ENCODE measurements around the gene TMEM14A. TPM values are rescaled to one million over a fixed set of nuclear protein-coding genes. Genes with fewer than 3 reads are reported as not detected.

Gene TMEM14A
- total RNA-seq, 1 experiment from 2014 or later = 45.6 TPM

DNA sequence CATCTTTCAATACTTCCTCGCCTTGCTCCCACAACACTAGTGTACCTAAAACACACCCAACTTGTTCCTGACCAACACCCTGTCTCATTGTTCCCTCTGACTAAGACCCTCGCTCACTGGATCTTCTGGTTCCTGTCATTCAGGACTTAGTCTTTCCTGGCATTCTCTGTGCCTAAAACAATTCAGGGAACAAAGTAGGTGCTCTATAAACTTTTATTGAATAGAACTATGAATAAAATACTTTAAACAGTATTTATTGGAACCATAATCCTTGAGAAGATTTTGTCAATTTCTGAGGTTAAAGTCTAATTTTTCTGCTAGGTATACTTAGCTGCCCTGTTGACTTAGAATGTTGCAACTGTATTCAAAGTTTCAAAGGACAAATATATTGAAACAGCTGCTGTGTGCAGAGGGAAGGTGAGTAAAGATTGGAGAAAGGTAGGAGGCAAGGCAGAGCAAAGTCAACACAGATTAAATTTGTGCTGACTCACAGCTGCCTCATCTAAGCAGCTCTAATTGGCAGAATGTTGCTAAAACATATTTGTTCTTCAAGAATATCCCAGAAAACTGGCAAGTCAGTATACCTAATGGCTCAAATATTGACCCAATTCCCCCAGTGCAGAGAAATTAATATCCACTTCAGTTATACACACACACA is 54.8 kb downstream of the TMEM14A start:
- no TSS peak for BruUV-seq (replicated peaks)
- no peak overlapping the region for H3K27ac ChIP-seq (ENCODE audit: low read length)
- in situ Hi-C loops (cut with HindIII; ENCODE audit: low pct_unique_long_range_greater_than_20kb, low sequenced_read_pairs) = no loop called here
- DNase-seq (ENCODE audit: low read depth, low spot score) (no peak), ATAC-seq (0 out of 2 replicates have a peak, but pooled peaks have one; percentile 27)
- POLR2A ChIA-PET = no interaction called here
- TF ChIP-seq SIN3A (IDR thresholded peaks at IDR 0.05; ENCODE audit: borderline replicate concordance, insufficient read depth, low read depth, low read length) = no peak
- no peaks in the 10 kb centered on the region for H3K36me3 ChIP-seq (ENCODE audit: control insufficient read depth, insufficient read depth, low read length)
- intact Hi-C loops (cut with micrococcal nuclease; ENCODE audit: unreplicated experiment) = no loop called here
- no peaks in the 10 kb centered on the region for H3K4me1 ChIP-seq (ENCODE audit: control insufficient read depth, insufficient read depth, low read length)
- no peak overlapping the region for H3K4me3 ChIP-seq (ENCODE audit: low read depth in 2 of 2, low read length in 2 of 2)
- H3K27me3 ChIP-seq (ENCODE audit: control insufficient read depth, insufficient read depth, low read length) = no peaks in the 10 kb centered on the region
- no peaks in the 10 kb centered on the region for H3K9me3 ChIP-seq (ENCODE audit: control insufficient read depth, insufficient read depth, low read depth, low read length)
- CTCF ChIA-PET = no interaction called here

DNA sequence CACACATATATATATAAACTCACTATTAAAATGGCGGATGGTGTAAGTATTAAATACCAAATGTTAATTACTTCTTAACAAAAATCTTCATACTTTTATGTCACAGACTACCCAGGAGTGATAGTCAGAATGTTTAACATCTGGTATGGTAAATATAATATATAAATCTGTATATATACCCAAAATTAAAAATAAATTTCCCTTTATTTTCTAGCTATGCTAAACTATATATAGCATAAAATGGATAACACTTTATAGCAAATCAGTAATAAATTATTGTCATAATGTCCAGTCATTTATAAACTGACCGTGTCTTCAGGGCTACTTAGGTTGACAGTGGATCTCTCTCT is 55.3 kb downstream of the TMEM14A start:
- intact Hi-C loops (cut with micrococcal nuclease; ENCODE audit: unreplicated experiment) = no loop called here
- no peak overlapping the region for H3K4me3 ChIP-seq (ENCODE audit: low read depth in 2 of 2, low read length in 2 of 2)
- H3K4me1 ChIP-seq (ENCODE audit: control insufficient read depth, insufficient read depth, low read length) = no peaks in the 10 kb centered on the region
- in situ Hi-C loops (cut with HindIII; ENCODE audit: low pct_unique_long_range_greater_than_20kb, low sequenced_read_pairs) = no loop called here
- H3K27me3 ChIP-seq (ENCODE audit: control insufficient read depth, insufficient read depth, low read length) = no peaks in the 10 kb centered on the region
- no peak overlapping the region for H3K27ac ChIP-seq (ENCODE audit: low read length)
- DNase-seq (ENCODE audit: low read depth, low spot score) (no peak), ATAC-seq (no peak)
- no peak for TF ChIP-seq POLR2AphosphoS5 (IDR thresholded peaks at IDR 0.05; ENCODE audit: low read depth, low read length)
- no peak for TF ChIP-seq SIN3A (IDR thresholded peaks at IDR 0.05; ENCODE audit: borderline replicate concordance, insufficient read depth, low read depth, low read length)
- TF ChIP-seq TCF7L2 (IDR thresholded peaks at IDR 0.05; ENCODE audit: low read depth, low read length) = no peak
- TF ChIP-seq, protein P1, sequence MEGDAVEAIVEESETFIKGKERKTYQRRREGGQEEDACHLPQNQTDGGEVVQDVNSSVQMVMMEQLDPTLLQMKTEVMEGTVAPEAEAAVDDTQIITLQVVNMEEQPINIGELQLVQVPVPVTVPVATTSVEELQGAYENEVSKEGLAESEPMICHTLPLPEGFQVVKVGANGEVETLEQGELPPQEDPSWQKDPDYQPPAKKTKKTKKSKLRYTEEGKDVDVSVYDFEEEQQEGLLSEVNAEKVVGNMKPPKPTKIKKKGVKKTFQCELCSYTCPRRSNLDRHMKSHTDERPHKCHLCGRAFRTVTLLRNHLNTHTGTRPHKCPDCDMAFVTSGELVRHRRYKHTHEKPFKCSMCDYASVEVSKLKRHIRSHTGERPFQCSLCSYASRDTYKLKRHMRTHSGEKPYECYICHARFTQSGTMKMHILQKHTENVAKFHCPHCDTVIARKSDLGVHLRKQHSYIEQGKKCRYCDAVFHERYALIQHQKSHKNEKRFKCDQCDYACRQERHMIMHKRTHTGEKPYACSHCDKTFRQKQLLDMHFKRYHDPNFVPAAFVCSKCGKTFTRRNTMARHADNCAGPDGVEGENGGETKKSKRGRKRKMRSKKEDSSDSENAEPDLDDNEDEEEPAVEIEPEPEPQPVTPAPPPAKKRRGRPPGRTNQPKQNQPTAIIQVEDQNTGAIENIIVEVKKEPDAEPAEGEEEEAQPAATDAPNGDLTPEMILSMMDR (IDR thresholded peaks at IDR 0.05) = no peak
- TF ChIP-seq, protein P2, sequence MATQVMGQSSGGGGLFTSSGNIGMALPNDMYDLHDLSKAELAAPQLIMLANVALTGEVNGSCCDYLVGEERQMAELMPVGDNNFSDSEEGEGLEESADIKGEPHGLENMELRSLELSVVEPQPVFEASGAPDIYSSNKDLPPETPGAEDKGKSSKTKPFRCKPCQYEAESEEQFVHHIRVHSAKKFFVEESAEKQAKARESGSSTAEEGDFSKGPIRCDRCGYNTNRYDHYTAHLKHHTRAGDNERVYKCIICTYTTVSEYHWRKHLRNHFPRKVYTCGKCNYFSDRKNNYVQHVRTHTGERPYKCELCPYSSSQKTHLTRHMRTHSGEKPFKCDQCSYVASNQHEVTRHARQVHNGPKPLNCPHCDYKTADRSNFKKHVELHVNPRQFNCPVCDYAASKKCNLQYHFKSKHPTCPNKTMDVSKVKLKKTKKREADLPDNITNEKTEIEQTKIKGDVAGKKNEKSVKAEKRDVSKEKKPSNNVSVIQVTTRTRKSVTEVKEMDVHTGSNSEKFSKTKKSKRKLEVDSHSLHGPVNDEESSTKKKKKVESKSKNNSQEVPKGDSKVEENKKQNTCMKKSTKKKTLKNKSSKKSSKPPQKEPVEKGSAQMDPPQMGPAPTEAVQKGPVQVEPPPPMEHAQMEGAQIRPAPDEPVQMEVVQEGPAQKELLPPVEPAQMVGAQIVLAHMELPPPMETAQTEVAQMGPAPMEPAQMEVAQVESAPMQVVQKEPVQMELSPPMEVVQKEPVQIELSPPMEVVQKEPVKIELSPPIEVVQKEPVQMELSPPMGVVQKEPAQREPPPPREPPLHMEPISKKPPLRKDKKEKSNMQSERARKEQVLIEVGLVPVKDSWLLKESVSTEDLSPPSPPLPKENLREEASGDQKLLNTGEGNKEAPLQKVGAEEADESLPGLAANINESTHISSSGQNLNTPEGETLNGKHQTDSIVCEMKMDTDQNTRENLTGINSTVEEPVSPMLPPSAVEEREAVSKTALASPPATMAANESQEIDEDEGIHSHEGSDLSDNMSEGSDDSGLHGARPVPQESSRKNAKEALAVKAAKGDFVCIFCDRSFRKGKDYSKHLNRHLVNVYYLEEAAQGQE (IDR thresholded peaks at IDR 0.05; ENCODE audit: insufficient read depth in 1 of 2, low read depth in 2 of 2, low read length in 1 of 2) = no peak
- POLR2A ChIA-PET = no interaction called here
- CTCF ChIA-PET = no interaction called here
- no TSS peak for BruUV-seq (replicated peaks)
- H3K36me3 ChIP-seq (ENCODE audit: control insufficient read depth, insufficient read depth, low read length) = no peaks in the 10 kb centered on the region
- no peaks in the 10 kb centered on the region for H3K9me3 ChIP-seq (ENCODE audit: control insufficient read depth, insufficient read depth, low read depth, low read length)

DNA sequence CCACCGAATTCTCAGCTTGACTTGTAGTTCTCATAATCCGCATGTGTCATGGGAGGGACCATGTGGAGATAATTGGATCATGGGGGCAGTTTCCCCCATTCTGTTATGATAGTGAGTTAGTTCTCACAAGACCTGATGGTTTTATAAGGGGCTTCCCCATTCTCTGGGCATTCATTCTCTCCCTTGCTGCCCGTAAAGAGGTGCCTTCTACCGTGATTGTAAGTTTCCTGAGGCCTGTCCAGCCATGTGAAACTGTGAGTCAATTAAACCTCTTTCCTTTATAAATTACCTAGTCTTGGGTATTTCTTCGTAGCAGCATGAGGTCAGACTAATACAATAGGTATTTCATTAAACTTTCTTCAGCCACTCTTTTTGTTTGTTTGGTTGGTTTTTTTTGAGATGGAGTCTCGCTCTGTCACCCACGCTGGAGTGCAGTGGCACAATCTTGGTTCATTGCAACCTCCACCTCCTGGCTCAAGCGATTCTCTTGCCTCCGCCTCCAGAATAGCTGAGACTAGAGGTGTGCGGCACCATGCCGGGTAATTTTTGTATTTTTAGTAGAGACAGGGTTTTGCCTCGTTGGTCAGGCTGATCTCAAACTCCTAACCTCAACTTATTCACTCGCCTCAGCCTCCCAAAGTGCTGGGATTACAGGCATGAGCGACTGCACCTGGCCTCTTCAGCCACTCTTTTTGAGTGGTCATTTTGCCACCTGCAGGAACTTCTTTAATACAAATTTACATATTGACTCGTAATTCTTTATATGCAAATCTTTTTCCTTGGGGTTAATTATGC is 56.0 kb downstream of the TMEM14A start:
- DNase-seq (ENCODE audit: low read depth, low spot score) = no peak
- TF ChIP-seq, protein P2 (IDR thresholded peaks at IDR 0.05; ENCODE audit: insufficient read depth in 1 of 2, low read depth in 2 of 2, low read length in 1 of 2) = no peak
- TF ChIP-seq POLR2AphosphoS5 (IDR thresholded peaks at IDR 0.05; ENCODE audit: low read depth, low read length) (no peak), SIN3A (IDR thresholded peaks at IDR 0.05; ENCODE audit: borderline replicate concordance, insufficient read depth, low read depth, low read length) (no peak), TCF7L2 (IDR thresholded peaks at IDR 0.05; ENCODE audit: low read depth, low read length) (no peak)
- TF ChIP-seq, protein P1 (IDR thresholded peaks at IDR 0.05) = no peak
- H3K27me3 ChIP-seq (ENCODE audit: control insufficient read depth, insufficient read depth, low read length) = no peaks in the 10 kb centered on the region
- ChIA-PET POLR2A (no interaction called here), CTCF (no interaction called here)
- H3K27ac ChIP-seq (ENCODE audit: low read length) = no peak overlapping the region
- no peaks in the 10 kb centered on the region for H3K4me1 ChIP-seq (ENCODE audit: control insufficient read depth, insufficient read depth, low read length)
- H3K9me3 ChIP-seq (ENCODE audit: control insufficient read depth, insufficient read depth, low read depth, low read length) = no peaks in the 10 kb centered on the region
- no peaks in the 10 kb centered on the region for H3K36me3 ChIP-seq (ENCODE audit: control insufficient read depth, insufficient read depth, low read length)
- no peak overlapping the region for H3K4me3 ChIP-seq (ENCODE audit: low read depth in 2 of 2, low read length in 2 of 2)
- no TSS peak for BruUV-seq (replicated peaks)
- in situ Hi-C loops (cut with HindIII; ENCODE audit: low pct_unique_long_range_greater_than_20kb, low sequenced_read_pairs) (no loop called here), intact Hi-C loops (cut with micrococcal nuclease; ENCODE audit: unreplicated experiment) (no loop called here)
- no peak for ATAC-seq
